ENCODE results near the gene SEPTIN12. TPM values are rescaled to one million over a fixed set of nuclear protein-coding genes. Genes with fewer than 3 reads are reported as not detected.
A peak's percentile ranks its signal among the peaks of the same experiment; 100 is the strongest.
"Not testable (repeated sequence)": the region's sequence is repeated elsewhere in the genome, so short reads cannot be mapped to it uniquely, and the experiment has no call there.

Gene SEPTIN12
- total RNA-seq, 1 experiment from 2014 or later: 0.78 TPM

DNA sequence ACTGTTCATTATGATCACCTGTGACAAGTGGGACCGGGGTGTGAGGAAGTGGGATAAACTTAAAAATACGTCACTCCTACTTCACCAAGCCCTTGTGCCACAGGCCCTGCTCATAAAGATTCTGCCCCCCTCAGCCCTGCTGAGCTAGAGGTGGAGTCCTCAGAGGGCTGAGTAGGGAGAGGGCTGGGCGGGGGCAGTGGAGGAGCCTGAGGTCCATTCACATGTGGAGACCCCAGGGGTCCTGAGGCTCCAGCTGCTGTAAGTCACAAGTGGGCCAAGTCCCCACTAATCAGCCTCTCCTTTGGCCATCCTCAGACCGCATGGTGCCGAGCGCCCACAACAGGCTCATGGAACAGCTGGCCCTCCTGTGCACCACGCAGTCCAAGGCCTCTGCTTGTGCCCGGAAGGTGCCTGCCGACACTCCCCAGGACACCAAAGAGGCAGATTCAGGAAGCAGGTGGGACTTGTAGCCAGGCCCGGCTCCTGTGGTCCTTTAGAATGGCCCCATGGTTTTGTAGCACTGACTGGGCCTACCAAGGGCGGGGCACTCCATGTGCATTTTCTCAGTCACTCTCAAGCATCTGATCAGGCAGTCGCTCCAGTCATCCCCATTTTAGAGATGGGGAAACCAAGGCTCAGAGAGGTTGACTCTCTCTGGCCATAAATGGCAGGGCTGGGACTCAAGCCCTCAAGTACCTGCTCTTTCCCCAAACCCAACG is 43.4 kb downstream of the SEPTIN12 start:
- in situ Hi-C loops (cut with HindIII; ENCODE audit: low pct_unique_long_range_greater_than_20kb, low sequenced_read_pairs): no loop called here
- DNase-seq (ENCODE audit: low read depth): no peak

DNA sequence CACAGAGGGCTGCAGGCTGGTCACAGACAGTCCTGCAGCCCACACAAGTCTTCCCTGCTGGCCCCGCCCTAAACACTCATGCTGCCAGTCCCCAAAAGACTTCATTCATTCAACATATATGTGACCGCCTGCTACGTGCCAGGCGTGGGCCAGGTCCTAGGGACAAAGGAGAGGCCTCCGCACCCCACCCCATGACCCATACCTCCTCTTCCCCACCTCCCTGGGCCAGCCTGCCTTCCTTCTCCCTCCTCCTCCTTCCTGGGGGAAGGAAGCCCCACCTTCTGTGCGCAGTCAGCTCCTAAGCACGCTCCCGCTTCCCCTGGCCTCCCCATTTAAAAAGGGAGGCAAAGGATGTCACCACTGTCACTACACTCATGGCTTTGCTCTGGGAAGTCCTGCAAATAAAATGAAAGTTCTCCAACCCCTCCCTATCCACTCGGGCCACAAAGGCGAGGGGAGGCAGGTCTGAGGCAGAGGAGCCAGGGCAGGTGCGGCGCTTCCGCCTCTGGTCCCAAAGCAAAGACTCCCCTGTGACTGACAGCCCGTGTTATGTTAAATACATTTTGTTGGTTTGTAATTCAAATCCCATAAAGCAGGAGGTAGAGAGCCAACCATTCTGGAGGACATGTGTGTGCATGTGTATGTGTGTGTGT is 44.8 kb downstream of the SEPTIN12 start:
- DNase-seq (ENCODE audit: low read depth): no peak
- in situ Hi-C loops (cut with HindIII; ENCODE audit: low pct_unique_long_range_greater_than_20kb, low sequenced_read_pairs): no loop called here

DNA sequence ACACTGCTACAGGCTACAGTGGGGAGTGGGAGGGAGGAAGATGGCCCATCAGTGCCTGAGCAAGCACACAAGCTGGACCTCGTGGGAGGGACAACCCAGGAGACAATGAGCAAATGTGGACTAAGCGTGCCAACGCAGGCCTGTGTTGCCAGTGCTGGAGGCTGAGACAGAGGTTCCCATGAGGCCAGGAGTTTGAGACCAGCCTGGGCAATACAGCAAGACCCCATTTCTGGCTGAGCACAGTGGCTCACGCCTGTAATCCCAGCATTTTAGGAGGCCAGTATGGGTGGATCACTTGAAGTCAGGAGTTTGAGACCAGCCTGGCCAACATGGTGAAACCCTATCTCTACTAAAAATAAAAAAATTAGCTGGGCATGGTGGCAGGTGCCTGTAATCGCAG is 49.8 kb downstream of the SEPTIN12 start:
- in situ Hi-C loops (cut with HindIII; ENCODE audit: low pct_unique_long_range_greater_than_20kb, low sequenced_read_pairs); DNase-seq (ENCODE audit: low read depth): not testable (repeated sequence)

DNA sequence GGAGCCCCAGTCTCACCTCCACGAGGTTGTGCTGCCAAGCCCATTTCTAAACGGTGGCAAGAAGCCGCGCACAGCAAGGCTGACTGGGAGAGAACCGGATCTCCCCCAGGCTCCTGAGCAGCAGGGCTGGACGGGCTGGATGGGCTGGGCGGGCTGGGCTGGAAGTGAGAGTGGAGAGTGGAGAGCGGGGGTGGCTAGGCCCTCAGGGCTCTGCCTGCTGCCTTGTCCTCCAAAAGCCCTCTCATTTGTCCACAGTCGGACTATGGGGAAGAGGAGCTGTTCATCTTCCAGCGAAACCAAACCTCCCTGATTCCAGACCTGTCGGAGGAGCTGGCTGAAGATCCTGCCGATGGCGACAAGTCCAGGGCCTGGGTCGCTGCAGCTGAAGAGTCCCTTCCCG is 50.6 kb downstream of the SEPTIN12 start:
- no peak for DNase-seq (ENCODE audit: low read depth)
- in situ Hi-C loops (cut with HindIII; ENCODE audit: low pct_unique_long_range_greater_than_20kb, low sequenced_read_pairs): no loop called here

- in situ Hi-C loops (cut with HindIII; ENCODE audit: low pct_unique_long_range_greater_than_20kb, low sequenced_read_pairs): no loop called here
- no peak for DNase-seq (ENCODE audit: low read depth)
Measured at GRCh38 chr16:4736546-4736945, 51.6 kb downstream of the SEPTIN12 start.

GRCh38 chr16:4734730-4735535 is 53.2 kb downstream of the SEPTIN12 start:
- no peak for DNase-seq (ENCODE audit: low read depth)
- in situ Hi-C loops (cut with HindIII; ENCODE audit: low pct_unique_long_range_greater_than_20kb, low sequenced_read_pairs): no loop called here

DNA sequence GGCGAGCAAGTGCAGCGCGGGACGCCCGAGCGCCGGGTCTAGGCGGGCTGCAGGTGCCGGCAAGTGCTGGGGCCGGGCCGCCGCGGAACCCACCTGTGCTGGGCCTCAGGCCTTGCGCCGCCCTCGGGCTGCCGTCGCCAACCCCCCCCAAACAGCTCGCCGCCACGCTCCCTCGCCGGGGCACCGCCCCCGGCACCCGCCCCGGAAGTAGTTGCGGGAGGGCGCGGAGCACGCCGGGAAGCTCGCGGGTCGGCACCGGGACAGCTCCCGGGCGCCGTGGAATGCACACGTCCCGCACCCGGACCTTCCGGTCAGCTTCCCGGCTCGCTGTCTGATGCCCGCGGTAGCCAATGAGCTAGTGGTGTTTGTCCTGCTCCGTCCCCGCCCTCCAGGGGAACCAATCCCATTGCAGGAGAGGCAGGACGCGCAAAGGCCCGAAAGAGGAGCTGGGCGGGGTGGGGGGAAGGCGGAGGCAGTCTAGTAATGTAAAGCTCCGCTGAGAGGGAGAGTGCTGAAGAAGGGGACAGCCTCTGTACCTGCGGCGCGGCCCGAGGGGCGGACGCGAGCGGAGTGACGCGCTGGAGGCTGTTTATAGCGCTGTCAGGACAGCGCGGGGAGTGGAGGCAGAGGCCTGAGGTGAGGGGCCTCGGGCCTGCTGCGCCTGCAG is 53.9 kb downstream of the SEPTIN12 start, which contains the start of the genes ANKS3 and DNAAF8:
ANKS3 (minus strand) TSS at position 209 of the 667 bp plus-strand sequence. CDS start 4,122 bp downstream, outside the sequence.
DNAAF8 (plus strand) TSS at position 475 of the 667 bp plus-strand sequence. CDS start 1,978 bp downstream, outside the sequence.
- peak; percentile 99 for DNase-seq (ENCODE audit: low read depth)
- in situ Hi-C loops (cut with HindIII; ENCODE audit: low pct_unique_long_range_greater_than_20kb, low sequenced_read_pairs): no loop called here

DNA sequence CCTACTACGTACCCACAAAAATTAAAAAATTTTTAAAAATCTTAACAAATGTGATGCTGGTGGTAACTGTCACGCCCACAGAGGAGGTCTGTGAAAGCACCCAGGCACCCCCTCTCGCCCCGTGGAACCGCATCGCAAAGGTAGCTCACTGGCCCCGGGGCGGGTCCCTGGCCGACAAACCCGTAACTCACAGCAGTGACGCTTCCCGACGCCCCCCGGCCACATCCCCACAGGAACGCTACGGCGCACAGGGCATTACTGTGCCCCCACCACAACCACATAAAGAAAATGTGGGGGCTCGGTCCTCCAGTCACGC is 54.4 kb downstream of the SEPTIN12 start:
- in situ Hi-C loops (cut with HindIII; ENCODE audit: low pct_unique_long_range_greater_than_20kb, low sequenced_read_pairs): no loop called here

GRCh38 chr16:4733211-4733742 is 54.9 kb downstream of the SEPTIN12 start:
- no peak for DNase-seq (ENCODE audit: low read depth)
- in situ Hi-C loops (cut with HindIII; ENCODE audit: low pct_unique_long_range_greater_than_20kb, low sequenced_read_pairs): no loop called here

More for the DNA sequence above, 54.4 kb downstream of the SEPTIN12 start:
- DNase-seq (ENCODE audit: low read depth): no peak

DNA sequence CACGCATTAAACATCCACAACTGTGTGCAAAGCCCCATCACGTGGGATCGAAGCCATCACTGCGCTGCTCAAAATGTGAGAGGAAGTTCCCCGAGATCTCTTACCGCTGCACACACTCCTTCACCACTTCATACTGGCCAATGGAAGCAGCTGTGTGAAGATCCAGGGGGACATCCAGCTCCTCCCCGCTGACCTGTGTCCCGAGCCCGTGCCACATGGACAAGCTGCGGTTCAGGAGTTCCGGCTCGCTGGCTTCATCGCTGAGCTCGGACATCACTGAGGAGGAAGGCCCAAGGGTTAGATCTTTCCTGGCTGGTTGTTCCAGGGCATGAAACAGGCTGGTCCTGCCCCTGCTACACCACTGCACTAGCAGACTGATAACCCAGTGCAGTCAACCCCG is 58.3 kb downstream of the SEPTIN12 start:
- DNase-seq (ENCODE audit: low read depth): no peak
- in situ Hi-C loops (cut with HindIII; ENCODE audit: low pct_unique_long_range_greater_than_20kb, low sequenced_read_pairs): no loop called here

DNA sequence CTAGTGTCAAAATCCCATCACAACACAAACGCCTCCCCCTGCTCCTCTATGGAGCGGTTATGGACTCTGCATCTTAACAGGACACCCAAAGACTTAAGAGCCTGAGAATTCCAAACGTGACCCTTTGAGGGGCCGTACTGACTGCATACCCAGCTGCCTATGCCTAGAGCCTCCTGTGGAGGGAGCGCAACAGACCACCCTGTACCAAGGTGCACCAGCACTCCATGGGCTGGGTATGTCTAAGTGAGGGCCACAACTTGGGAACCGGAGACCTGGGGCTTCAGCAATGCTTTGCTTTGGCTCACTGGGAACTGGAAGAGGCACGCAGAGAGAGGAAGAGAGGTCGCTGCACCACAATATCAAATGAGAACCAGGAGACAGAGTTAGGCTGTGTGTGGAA is 59.5 kb downstream of the SEPTIN12 start:
- in situ Hi-C loops (cut with HindIII; ENCODE audit: low pct_unique_long_range_greater_than_20kb, low sequenced_read_pairs): no loop called here
- no peak for DNase-seq (ENCODE audit: low read depth)

Other genes starting within 250 kb of the SEPTIN12 start
- gene CDIP1, start 249.6 kb downstream of the SEPTIN12 start, total RNA-seq (2014; rRNA removed; shearing (Covaris generic); ENCODE audit: low replicate concordance): 0.20 and 1.3 TPM in 2 replicates
- not detected in 2 replicates for gene C16orf96, start 232.0 kb downstream of the SEPTIN12 start, total RNA-seq (2014; rRNA removed; shearing (Covaris generic); ENCODE audit: low replicate concordance)
- gene UBALD1, start 173.5 kb downstream of the SEPTIN12 start, total RNA-seq (2014; rRNA removed; shearing (Covaris generic); ENCODE audit: low replicate concordance): 4.3 and 12.4 TPM in 2 replicates
- gene MGRN1, start 163.5 kb downstream of the SEPTIN12 start, total RNA-seq (2014; rRNA removed; shearing (Covaris generic); ENCODE audit: low replicate concordance): 13.8 and 14.1 TPM in 2 replicates
- 42.4 and 49.2 TPM in 2 replicates for gene NUDT16L1, start 94.8 kb downstream of the SEPTIN12 start, total RNA-seq (2014; rRNA removed; shearing (Covaris generic); ENCODE audit: low replicate concordance)
- 62.5 and 94.9 TPM in 2 replicates for gene ANKS3, start 54.1 kb downstream of the SEPTIN12 start, total RNA-seq (2014; rRNA removed; shearing (Covaris generic); ENCODE audit: low replicate concordance)
- 5.4 and 6.6 TPM in 2 replicates for gene DNAAF8, start 53.8 kb downstream of the SEPTIN12 start, total RNA-seq (2014; rRNA removed; shearing (Covaris generic); ENCODE audit: low replicate concordance)
- 28.2 and 31.7 TPM in 2 replicates for gene ZNF500, start 21.2 kb downstream of the SEPTIN12 start, total RNA-seq (2014; rRNA removed; shearing (Covaris generic); ENCODE audit: low replicate concordance)
- gene SMIM22, start 7.0 kb upstream of the SEPTIN12 start, total RNA-seq (2014; rRNA removed; shearing (Covaris generic); ENCODE audit: low replicate concordance): not detected in 2 replicates
- gene ROGDI, start 14.3 kb upstream of the SEPTIN12 start, total RNA-seq (2014; rRNA removed; shearing (Covaris generic); ENCODE audit: low replicate concordance): 20.4 and 24.8 TPM in 2 replicates
- 65.2 and 81.2 TPM in 2 replicates for gene GLYR1, start 58.9 kb upstream of the SEPTIN12 start, total RNA-seq (2014; rRNA removed; shearing (Covaris generic); ENCODE audit: low replicate concordance)
- 17.5 and 22.2 TPM in 2 replicates for gene UBN1, start 59.1 kb upstream of the SEPTIN12 start, total RNA-seq (2014; rRNA removed; shearing (Covaris generic); ENCODE audit: low replicate concordance)
- 10.2 and 11.5 TPM in 2 replicates for gene PPL, start 148.8 kb upstream of the SEPTIN12 start, total RNA-seq (2014; rRNA removed; shearing (Covaris generic); ENCODE audit: low replicate concordance)
- gene SEC14L5, start 170.0 kb upstream of the SEPTIN12 start, total RNA-seq (2014; rRNA removed; shearing (Covaris generic); ENCODE audit: low replicate concordance): under 0.01 and 0.03 TPM in 2 replicates
- gene NAGPA, start 245.6 kb upstream of the SEPTIN12 start, total RNA-seq (2014; rRNA removed; shearing (Covaris generic); ENCODE audit: low replicate concordance): 51.4 and 197 TPM in 2 replicates

All from Caki2 (cell line).